SK-N-MC (cell line): ENCODE measurements around the gene UROS.

Experiments used
- DNase-seq: peaks from one replicate; pipeline ENCODE4 v3.0.0-alpha.2; 2011; ENCODE audit warnings: low read depth, low spot score
- H3K27ac ChIP-seq: fragments of 200-600 bp; sonication (generic); 2 replicates; pipeline ENCODE4 v1.5.1; 2016; ENCODE audit warnings: mixed run types
- H3K36me3 ChIP-seq: fragments of 200-600 bp; sonication (generic); 2 replicates; pipeline ENCODE4 v1.6.1; 2017; ENCODE audit warnings: antibody characterized with exemption, low read length, mixed read lengths; ENCODE audit not compliant: insufficient read depth
- H3K4me3 ChIP-seq: fragments of 200-600 bp; sonication (generic); 2 replicates; pipeline ENCODE4 v1.5.1; 2016
- H3K9ac ChIP-seq: fragments of 200-600 bp; sonication (generic); 2 replicates; pipeline ENCODE4 v1.8.0; 2017; ENCODE audit warnings: mixed run types, mixed read lengths; ENCODE audit not compliant: insufficient read length
- H3K9me3 ChIP-seq: fragments of 200-600 bp; sonication (generic); 2 replicates; pipeline ENCODE4 v1.6.1; 2017; ENCODE audit warnings: low read depth, mild to moderate bottlenecking, antibody characterized with exemption, low read length, moderate library complexity, mixed read lengths
- EZH2 ChIP-seq: fragments of 200-600 bp; sonication (generic); IDR thresholded peaks from one replicate; pipeline ENCODE4 v1.6.1; 2017; ENCODE audit warnings: antibody characterized with exemption
- FOXP2 ChIP-seq: optimal IDR thresholded peaks from 2 replicates; pipeline ENCODE3; 2011; ENCODE audit warnings: mild to moderate bottlenecking, moderate library complexity; ENCODE audit not compliant: insufficient read depth; ENCODE audit errors: extremely low read length, control extremely low read depth
- POLR2AphosphoS5 ChIP-seq: IDR thresholded peaks from 2 replicates; pipeline ENCODE4 v1.6.1; 2012; ENCODE audit warnings: mild to moderate bottlenecking, low read depth, low read length, borderline replicate concordance

UROS gene

DNA sequence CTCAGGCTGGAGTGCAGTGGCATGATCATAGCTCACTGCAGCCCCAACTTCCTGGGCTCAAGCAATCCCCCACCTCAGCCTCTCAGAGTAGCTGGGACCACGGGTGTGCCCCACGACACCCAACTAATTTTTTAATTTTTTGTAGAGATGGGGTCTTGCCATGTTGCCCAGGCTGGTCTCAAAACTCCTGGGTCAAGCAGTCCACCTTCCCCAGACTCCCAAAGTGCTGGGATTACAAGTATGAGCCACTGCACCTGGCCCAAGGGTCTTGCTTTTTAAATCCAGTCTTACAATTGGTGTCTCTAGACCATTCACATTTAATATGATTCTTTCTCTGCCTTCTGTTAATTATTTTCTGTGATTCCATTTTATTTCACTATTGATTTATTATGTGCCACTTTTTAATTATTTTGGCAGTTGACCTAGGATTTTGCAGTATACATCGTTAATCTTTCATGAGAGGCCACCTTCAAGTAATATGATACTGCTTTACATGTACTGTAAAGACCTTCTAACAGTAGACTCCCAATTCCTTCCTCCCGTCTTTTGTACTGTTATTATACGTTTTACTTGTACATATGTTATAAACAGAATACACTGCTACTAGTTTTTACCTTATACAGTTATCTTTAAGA is 66.1 kb downstream of the UROS start:
- no peak overlapping the region for H3K4me3 ChIP-seq
- no peaks in the 10 kb centered on the region for H3K9me3 ChIP-seq
- no peak overlapping the region for H3K27ac ChIP-seq
- peaks cover 32% of the 10 kb centered on the region; the same call in 1 of the 2 replicates for H3K36me3 ChIP-seq
- no peak for DNase-seq
- no peak overlapping the region for H3K9ac ChIP-seq
- no peak for TF ChIP-seq POLR2AphosphoS5
- no peak for TF ChIP-seq FOXP2
- no peak for TF ChIP-seq EZH2

DNA sequence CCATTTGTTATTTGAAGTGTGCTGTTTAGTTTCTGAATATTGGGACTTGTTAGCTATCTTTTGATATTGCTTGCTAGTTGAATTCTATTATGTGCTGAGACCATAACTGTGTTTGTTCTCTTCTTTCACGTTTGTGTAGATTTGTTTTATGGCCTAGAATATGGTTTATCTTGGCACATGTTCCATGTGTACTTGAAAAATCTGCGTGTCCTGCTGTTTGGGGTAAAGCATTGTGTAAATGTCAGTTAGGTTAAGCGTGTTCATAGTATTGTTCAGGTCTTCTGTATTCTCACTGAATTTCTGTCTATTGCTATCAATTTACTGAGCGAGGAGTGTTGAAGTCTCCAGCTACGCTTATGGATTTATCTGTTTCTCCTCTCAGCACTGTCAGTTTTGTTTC is 66.9 kb downstream of the UROS start:
- no peak overlapping the region for H3K27ac ChIP-seq
- no peak for DNase-seq
- peaks cover 38% of the 10 kb centered on the region; the same call in 1 of the 2 replicates for H3K36me3 ChIP-seq
- no peak overlapping the region for H3K4me3 ChIP-seq
- no peak overlapping the region for H3K9ac ChIP-seq
- TF ChIP-seq EZH2 (no peak), FOXP2 (no peak), POLR2AphosphoS5 (no peak)
- no peaks in the 10 kb centered on the region for H3K9me3 ChIP-seq

- TF ChIP-seq POLR2AphosphoS5 (no peak), FOXP2 (no peak), EZH2 (no peak)
- peaks cover 32% of the 10 kb centered on the region; the same call in 1 of the 2 replicates for H3K36me3 ChIP-seq
- no peak for DNase-seq
- H3K4me3 ChIP-seq: no peak overlapping the region
- no peak overlapping the region for H3K27ac ChIP-seq
- no peaks in the 10 kb centered on the region for H3K9me3 ChIP-seq
- H3K9ac ChIP-seq: no peak overlapping the region
Measured at GRCh38 chr10:125747417-125747816, 75.6 kb downstream of the UROS start.

- no peak overlapping the region for H3K27ac ChIP-seq
- no peaks in the 10 kb centered on the region for H3K9me3 ChIP-seq
- H3K9ac ChIP-seq: no peak overlapping the region
- H3K36me3 ChIP-seq: peaks cover 43% of the 10 kb centered on the region; the same call in 1 of the 2 replicates
- no peak for TF ChIP-seq FOXP2
- TF ChIP-seq EZH2: no peak
- TF ChIP-seq POLR2AphosphoS5: no peak
- H3K4me3 ChIP-seq: no peak overlapping the region
- DNase-seq: no peak
Measured at GRCh38 chr10:125744909-125745308, 78.1 kb downstream of the UROS start.

- H3K4me3 ChIP-seq: no peak overlapping the region
- DNase-seq: no peak
- peaks cover 65% of the 10 kb centered on the region for H3K36me3 ChIP-seq
Measured at GRCh38 chr10:125742465-125742864, 80.6 kb downstream of the UROS start.

DNA sequence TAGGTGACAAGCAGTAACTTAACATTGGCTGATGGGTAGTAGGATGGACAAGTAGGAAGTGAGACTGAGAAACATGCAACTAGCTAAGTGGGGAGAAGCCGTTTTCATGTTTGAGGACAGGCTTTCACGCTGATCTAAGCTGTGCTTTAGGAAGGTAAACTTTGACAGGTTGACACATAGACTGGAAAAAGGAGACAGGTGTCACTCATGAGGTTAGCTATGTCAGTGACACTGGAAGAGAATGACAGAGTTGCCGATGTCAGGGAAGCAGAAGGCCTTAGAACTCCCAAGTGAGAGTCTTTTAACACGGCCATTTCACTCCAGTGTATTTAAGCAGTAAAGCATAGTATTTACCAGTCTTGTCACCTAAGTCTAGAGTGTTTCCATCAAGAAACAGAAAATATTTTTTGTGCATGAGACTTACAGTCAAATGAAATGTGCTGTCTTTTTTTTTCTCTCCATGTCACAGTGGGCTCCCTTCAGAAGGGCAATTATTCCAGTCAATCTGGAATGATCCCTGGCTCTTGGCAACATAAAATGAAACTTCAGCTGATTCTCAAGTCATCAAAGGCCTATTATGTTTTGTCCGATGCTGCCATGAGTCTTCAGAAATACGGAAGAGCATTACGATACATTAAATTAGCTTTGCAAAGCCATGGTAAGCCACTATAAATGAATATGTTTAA is 82.9 kb downstream of the UROS start:
- H3K36me3 ChIP-seq: peaks cover 72% of the 10 kb centered on the region
- H3K9ac ChIP-seq: no peak overlapping the region
- TF ChIP-seq POLR2AphosphoS5: no peak
- TF ChIP-seq EZH2: no peak
- TF ChIP-seq FOXP2: no peak
- no peak overlapping the region for H3K4me3 ChIP-seq
- DNase-seq: no peak
- H3K9me3 ChIP-seq: no peaks in the 10 kb centered on the region
- no peak overlapping the region for H3K27ac ChIP-seq

More at GRCh38 chr10:125742465-125742864, 80.6 kb downstream of the UROS start:
- Histone ChIP-seq H3K9ac (no peak overlapping the region), H3K9me3 (no peaks in the 10 kb centered on the region), H3K27ac (no peak overlapping the region)
- no peak for TF ChIP-seq EZH2
- no peak for TF ChIP-seq POLR2AphosphoS5
- TF ChIP-seq FOXP2: no peak
